DMS 273 (cell line): Measurements from ENCODE around the gene MPZL3.

Experiments
- DNase-seq: peaks from one replicate; lab custom pipeline; 2025; ENCODE audit not compliant: unreplicated experiment; lab: John Stamatoyannopoulos, UW

Gene MPZL3

GRCh38 chr11:118264569-118265465 lies 12.7 kb upstream of the MPZL3 start:
- DNase-seq, result no peak

DNA sequence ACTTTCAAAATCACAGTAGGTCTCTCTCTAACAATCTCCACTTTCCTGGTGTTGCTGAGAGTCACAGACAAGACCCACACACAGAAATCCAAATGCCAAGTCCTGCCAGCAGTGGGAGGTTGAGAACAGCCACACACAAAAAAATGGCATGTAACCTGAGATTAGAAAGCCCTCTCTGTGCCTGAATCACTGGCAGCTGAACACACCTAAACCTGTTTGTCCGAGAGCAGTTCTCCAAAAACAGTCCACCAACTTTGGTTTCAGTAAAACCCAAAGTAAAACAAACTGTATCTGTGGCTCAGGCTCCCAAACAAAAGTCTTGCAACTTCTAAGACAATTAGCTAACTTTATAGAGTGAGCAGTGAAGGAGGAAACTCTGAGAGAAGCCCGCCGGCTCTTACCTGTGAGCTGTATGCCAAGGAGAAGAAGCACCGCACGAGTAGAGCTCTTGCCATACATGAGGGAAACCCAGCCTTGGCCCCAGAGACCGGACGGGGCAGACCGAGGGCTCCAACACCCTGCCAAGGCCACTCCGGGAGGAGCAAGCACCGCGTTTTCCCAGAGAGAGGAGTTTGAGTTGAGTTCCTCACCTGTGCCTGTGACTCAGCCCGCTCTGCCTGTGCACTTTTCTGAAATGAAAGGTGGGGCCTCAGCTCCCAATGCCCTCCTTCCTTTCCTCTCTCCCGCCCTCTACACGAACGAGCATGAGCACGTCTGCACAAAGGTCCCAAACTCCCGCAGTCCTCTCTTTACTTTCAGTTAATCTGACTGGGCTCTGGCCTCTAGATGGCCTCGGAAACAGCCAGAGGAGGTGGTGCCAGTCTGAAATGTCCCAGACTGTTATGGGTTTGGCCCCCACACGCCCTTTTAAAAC lies 11.8 kb upstream of the MPZL3 start, which contains the start of gene MPZL2:
TSS of gene MPZL2 (minus strand) at position 603 of the 874 bp plus-strand sequence. CDS start at position 459, 144 bp downstream.
- peak; percentile 15 for DNase-seq

DNA sequence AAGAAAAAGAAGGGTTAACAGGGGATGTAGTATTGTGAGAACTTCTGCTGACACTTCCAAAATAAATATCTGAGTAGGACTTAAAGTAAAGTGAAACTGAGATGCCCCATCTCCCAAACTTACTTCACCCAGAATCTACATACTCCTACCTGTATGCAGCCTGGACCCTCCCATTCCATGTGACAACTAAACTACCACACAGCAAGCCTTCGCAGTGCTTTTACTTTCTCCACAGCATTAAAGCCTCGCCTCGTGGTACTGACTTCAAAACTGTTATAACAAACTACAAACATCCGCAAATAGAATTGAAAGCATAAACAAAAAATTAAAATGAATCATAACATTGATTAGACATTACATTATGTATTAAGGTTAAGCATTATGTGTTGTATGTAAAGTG lies 10.9 kb upstream of the MPZL3 start:
- no peak for DNase-seq

DNA sequence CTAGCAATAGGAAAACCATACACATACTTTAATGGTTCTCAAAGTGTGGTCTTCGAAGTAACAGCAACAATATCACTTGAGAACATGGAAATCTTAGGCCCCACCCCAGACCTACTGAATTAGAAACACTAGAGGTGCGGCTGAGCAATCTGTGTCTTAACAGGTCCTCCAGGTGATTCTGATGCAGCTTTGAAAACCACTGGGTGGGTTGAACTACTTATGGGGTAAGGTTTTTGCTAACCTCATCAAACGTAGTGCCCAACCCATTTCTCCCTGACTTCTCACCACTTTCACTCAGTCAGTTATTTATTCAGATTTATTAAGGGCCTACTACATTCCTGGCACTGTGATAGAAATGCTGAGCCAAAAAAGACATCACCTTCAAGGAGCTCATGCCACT lies 8.2 kb upstream of the MPZL3 start:
- no peak for DNase-seq

GRCh38 chr11:118259138-118259537 lies 7.0 kb upstream of the MPZL3 start:
- DNase-seq, result no peak

- DNase-seq, result peak; percentile 2
These were observed 6.2 kb upstream of the MPZL3 start for GRCh38 chr11:118258410-118258809.

- DNase-seq, result no peak
These were observed 523 bp upstream of the MPZL3 start for GRCh38 chr11:118252688-118253087.

GRCh38 chr11:118247041-118247440 lies 5.1 kb downstream of the MPZL3 start:
- DNase-seq, result no peak

DNA sequence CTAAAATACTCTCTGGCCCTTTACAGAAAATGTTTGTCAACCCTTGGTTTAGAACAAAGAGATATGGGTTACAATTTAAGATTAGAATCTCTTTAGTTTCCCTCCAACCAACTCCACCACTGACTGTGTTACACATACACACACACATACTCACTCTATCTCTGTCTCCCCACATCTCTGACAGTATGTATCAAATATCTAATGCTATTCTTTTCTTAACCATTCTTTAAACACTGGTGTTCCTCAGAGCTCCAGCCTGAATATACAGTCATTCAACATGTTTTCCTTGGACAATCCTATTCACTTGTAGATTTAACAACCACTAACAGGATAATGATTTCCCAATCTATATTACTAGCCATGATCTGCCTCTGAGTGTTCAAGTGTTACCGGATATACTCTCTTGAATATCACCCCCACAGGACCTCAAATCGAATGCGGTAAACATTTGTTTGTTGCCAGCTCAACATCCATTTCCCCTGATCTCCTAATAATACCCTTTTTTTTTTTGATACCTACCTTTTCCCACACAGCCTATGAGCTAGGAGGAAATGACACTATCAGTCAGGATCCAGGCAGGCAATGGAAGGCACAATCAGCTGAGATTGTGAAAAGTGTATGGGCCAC lies 6.1 kb downstream of the MPZL3 start:
- DNase-seq, result no peak

DNA sequence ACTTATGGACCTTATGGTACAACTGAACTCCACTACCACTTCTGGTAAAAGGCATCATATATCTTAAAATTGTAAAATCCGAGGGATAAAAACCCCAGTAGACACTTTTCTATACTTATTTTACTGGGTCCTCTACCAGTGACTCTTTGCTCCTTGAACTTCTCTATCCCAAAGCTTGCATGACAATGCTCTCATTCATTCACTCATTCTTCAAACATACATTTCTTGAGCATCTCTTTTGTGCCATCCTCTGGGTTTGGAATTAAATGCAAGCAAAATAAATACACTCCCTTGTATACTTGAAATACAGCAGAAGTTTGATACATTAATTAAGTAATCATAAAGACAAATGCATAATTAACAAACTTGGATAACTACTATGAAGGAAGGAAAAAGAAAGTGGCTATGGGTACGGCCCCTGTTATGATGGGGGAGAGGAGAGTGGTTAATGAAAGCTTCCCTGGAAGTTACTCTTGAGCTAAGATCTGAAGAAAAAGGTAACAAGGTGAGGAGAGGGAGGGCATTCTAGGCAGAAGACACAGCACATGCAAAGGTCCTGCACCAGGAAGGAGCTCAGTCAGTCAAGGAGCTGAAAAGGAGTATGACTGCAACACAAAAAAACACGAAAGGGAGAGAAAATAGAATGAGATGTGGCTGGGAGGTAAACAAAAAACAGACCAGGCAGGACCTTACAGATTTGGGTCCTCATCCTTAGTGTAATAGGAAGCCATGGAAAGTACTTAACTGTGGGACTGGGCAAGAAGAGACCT lies 8.0 kb downstream of the MPZL3 start:
- no peak for DNase-seq

DNA sequence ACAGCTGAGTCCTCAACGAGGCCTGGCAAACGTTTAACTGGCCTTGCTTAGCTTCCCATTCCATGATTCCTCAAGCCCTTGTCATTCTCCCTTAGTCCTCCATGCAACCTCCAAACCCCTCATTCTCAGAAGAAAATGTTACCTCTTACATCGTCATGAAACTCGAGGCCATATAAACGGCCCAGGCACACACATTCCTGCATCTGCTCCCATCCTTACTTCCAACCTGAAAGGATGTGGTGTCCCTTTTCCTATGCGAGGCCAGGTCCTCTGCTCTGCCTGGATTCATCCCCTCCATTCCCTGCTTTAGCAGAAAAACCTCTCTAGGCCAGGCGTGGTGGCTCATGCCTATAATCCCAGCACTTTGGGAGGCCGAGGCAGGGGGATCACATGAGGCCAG lies 9.0 kb downstream of the MPZL3 start:
- no peak for DNase-seq

DNA sequence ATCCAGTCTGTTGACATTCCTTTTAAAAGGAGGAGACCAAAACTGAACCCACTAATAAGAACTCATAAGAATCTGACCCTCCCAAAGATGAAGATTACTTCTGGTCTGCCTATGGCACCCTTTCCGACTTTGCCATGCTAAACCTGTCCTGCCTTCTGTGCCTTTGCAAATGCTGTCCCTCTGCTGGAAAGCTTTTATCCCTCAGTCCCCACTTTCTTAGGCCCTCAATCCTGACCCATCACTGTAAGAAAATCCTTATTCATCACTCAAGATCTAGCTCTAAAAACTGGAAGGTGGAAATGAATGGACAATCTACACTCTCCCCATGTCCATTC lies 10.4 kb downstream of the MPZL3 start:
- no peak for DNase-seq

DNA sequence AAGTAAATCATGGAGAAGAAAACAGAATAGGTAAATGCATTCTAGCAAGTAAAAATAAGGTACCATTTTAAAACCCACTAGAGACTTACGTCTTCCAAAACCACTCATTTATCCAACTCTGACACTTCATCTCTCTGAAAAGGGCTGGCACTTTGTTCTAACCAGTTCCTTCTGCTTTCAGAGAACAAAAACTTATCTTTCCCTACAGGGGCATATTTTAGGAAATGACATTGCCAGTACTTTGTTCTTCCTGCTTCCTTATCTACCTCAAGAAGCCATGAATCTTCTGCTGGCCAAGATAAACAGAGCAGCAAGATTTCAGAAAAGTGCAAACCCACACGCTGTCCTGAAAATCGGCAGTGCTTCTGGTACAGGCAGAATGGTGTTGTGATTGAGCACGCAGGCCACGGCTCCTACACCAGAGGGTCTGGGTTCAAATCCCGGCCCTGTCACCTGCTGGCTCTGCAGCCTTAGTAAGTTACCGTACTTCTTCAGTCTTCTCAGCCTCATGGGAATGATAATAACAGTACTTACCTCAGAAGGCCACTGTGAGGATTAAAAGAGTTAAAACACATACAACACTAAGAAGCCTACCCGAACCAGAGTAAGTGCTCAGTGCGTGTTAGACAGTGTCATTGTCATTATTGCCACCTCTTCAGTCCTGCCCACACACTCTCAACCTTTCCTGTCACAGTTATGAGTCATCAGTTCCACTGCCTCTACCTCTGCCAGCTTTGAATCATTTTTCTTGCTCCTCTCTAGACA lies 11.0 kb downstream of the MPZL3 start:
- DNase-seq, result no peak

DNA sequence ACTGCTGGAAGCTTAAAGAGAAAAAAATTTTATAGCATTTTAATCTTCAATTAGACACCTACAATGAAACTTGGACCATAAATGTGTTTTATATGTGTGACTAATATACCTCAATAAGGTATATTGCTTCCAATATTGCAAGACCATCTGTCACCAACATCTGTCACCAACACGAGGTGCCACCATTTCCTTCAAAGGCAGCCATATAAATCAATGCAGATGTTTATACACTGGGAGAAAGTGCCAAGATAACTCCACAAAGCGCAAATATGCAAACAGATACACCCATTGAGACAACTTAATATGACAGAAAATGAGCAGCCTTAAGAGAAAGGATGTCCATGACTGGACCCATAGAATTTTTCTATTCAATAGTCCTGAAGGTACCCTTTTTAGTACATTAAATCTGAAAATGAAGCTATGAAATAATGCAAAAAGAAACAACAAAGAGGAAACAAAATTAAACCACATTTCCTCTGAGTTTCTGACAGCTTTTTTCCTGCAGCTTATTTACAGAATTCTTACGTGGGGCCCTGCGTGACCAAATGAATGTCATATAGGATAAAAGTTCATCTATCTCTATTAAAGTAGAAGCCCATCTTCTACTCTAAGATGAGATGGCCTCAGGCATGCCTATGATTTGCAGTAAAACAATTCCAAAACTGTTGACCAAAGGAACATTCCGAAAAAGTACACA lies 12.5 kb downstream of the MPZL3 start:
- DNase-seq, result peak; percentile 53

DNA sequence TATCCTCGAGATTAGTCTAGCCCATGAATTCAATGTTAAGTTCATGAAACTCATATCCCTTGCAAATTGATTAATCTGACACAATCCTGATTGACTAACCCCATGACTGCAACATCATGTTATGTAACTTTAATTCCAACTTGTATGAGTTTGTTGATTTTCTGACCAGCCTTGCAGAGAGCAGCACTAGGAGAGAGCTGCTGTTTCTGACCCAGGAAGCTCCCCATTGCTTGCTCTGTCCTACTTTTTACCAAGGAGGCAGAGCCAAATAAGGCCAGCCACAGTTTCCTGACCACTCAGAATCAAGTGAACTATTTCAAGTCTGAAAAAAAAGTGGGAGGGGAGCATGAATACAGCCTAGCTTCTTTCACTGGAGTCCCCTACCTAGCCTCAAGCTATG lies 13.2 kb downstream of the MPZL3 start:
- no peak for DNase-seq

DNA sequence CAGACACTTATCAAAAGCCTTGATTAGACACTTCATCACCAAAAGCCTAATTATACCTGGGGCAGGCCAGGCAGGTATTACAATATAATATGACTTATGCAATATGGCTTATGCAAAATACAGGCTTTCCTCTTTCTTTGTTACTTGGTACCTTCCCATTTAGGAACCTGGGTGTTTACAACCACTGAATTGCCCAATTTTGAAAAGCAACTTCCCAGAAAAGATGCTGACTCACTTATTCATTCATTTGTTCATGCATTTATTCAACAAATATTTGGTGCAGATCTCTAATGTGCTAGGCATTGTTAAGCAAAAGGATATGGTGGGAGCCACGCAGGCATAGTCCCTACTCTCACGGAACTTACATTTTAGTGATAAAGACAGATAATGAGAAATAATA lies 13.7 kb downstream of the MPZL3 start:
- no peak for DNase-seq

DNA sequence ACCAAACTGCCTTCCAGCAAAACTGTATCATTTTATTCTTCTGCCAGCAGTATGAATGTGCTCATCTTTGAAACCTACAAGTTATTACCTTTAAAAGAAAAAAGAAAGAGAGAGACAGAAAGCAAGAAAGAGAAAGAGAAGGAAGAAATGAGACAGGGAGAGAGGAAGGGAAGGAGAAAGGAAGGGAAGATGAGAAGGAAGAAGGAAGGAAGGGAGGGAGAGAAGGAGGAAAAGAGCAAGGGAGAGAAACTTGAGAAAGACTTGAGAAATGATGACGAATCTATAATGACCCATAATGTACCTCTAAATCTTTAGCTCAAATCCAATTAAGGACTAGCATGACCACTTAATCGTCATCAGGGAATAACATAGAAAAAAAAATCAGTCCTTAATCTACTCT lies 16.0 kb downstream of the MPZL3 start:
- DNase-seq, result no peak

GRCh38 chr11:118234833-118235232 lies 17.3 kb downstream of the MPZL3 start:
- DNase-seq, result no peak

DNA sequence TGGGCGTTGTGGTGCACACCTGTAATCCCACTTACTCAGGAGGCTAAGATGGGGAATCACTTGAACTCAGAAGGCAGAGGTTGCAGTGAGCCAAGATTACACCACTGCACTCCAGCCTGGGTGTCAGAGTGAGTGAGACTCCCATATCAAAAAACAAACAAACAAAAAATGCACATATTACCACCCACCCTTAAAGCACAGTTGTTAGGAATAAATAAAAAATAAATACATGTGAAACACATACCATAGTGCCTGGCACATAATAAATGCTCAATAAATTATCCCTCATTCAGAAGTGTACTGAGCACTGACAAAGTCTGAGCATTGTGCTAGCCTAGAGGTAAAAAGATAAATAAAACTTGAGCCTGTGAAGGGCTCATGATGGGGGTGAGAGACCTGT lies 18.3 kb downstream of the MPZL3 start:
- no peak for DNase-seq

- no peak for DNase-seq
These were observed 18.8 kb downstream of the MPZL3 start for GRCh38 chr11:118233377-118233776.
